NCI-H226 (cell line): ENCODE results near the gene COLGALT1.

ENCODE experiments used
- DNase-seq: peaks from one replicate; pipeline ENCODE4 v3.0.0-alpha.2; 2015

COLGALT1 gene

DNA sequence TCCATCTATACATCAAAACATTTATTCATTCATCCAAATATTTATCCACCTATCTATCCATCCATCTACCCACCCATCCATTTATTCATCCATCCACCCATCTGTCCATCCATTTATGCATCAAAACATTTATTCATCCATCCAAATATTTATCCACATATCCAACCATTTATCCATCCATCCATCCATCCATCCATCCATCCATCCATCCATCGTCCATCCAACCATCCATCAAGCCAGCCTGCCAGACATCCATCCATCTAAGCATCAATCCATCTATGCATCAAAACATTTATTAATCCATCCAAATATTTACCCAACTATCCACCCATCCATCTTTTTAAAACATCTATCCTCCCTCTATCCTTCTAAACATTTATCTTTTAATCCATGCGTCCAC lies 70.5 kb downstream of the COLGALT1 start:
- no peak for DNase-seq

DNA sequence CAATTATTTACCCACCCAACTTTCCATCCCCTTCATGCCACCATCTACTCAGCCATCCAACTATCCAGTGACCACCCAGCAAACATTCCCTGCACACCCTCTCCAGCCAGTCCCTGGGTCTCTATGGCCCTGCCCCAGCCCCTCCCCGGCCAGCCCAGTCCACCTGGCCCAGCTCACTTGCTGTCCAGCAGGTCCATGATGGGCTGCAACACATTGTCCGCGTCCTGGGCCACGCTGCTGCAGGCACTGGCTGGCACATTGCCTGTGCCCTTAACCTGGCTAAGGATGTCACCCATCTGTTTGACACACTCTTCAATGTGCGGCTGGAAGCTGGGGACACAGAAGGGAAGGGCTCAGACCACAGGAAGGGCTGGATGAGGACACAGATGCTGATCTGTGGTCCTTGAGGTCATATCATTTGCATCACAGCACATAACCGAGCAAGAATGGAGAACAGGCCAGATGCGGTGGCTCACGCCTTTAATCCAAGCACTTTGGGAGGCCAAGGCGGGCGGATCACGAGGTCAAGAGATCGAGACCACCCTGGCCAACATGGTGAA lies 71.1 kb downstream of the COLGALT1 start:
- DNase-seq = no peak

- DNase-seq = no peak
Measured at GRCh38 chr19:17627161-17627560, 71.7 kb downstream of the COLGALT1 start.

DNA sequence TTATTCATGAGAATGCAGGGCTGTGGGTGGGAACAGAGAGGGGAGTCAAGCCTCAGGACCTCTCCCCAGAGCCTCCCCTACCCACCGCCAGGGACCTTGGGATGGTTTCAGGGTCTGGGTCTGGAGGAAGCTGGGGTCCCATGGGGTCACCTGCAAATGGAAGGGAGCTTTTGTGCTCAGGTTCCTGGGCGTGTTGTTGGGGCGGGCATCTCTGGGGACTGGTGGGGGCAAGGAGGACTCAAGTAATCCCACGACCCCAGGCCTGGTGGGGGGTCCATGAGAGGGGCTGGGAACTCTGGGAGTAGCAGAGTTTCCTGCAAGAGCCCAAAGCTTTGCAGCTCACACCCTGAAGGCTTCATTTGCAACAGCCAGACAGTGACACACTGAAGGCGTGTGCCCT lies 72.5 kb downstream of the COLGALT1 start:
- no peak for DNase-seq

- DNase-seq = no peak
Measured at GRCh38 chr19:17629760-17630159, 74.3 kb downstream of the COLGALT1 start.

DNA sequence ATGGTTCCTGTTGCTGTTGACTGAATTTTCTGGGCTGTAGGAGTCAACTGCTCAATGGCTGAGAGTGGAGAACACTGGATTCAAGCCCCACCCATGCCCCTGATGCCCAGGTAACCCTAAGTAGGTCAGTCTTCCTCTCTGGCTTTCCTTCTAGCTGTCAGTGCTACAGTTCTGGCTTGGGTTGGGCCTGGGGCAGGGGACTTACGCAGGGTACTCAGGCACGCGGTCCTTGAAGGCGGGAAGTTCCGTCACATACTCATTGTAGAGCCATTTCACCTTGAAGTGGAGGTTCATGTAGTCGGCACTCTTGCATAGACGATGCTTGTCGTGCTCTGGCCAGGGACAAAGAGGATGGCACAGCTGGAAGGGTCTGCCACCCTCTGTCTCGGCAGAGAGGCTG lies 77.1 kb downstream of the COLGALT1 start:
- DNase-seq = no peak
